K562 (cell line): ENCODE results near the gene SREBF1. TPM values are rescaled to one million over a fixed set of nuclear protein-coding genes. Genes with fewer than 3 reads are reported as not detected.

Source experiments
- ATAC-seq: fragments of 200-7000 bp; cut with Tn5 transposase; 3 replicates; pipeline ENCODE4 v1.9.1; 2020; ENCODE audit warnings: moderate library complexity
- BruUV-seq: library from RNA; stranded (reverse); fragments of 400-500 nt; replicated peaks from 2 replicates; lab custom pipeline; 2021; lab: Mats Ljungman, UMichigan
- CTCF ChIA-PET: fragments of 300-600 bp; formaldehyde crosslinking; extraction: SDS; loops from one replicate; lab custom pipeline; 2021; ENCODE audit warnings: low intra/inter-chr PET ratio; lab: Yijun Ruan, JAX
- POLR2A ChIA-PET: fragments of 300-600, 350-650 bp; sonication (Branson Sonifier 250); formaldehyde crosslinking; extraction: SDS; loops from one replicate; lab custom pipeline; 2021; ENCODE audit warnings: antibody characterized with exemption, inconsistent platforms; lab: Yijun Ruan, JAX
- DNase-seq, 4 experiments: peaks; one replicate each; pipeline versions ENCODE4 v3.0.0 to v3.0.0-alpha.2; 2011 to 2018; ENCODE audit warnings: low spot score in 3 of 4, mixed read lengths in 3 of 4; ENCODE audit errors: extremely low read depth in 1 of 4
- FAIRE-seq: peaks from 2 replicates; lab custom pipeline; 2011; peaks lifted over from hg19 to GRCh38; lab: Jason Lieb, UNC
- H2AFZ ChIP-seq: 2 replicates; pipeline ENCODE4 v1.6.0; 2011; ENCODE audit warnings: low read depth, low read length, control low read depth, inconsistent platforms
- H3K27ac ChIP-seq: fragments of 200-600 bp; 3 replicates; pipeline ENCODE4 v1.8.0; 2011; ENCODE audit warnings: low read depth, mild to moderate bottlenecking, control low read depth, inconsistent platforms, low read length, moderate library complexity, mixed read lengths; ENCODE audit errors: extremely low read depth
- H3K27me3 ChIP-seq, 2 experiments: fragments of 300-600 bp in 1 of 2; 2 replicates in 1 of 2; 3 replicates in 1 of 2; pipeline versions ENCODE4 v1.6.0 to v1.8.0; 2011; ENCODE audit warnings: inconsistent platforms in 2 of 2, low read length in 2 of 2, mild to moderate bottlenecking in 1 of 2, mixed read lengths in 1 of 2, moderate library complexity in 1 of 2; ENCODE audit not compliant: control insufficient read depth in 2 of 2, insufficient read depth in 2 of 2
- H3K36me3 ChIP-seq: fragments of 300-600 bp; 3 replicates; pipeline ENCODE4 v1.8.0; 2011; ENCODE audit warnings: mild to moderate bottlenecking, low read length, inconsistent platforms; ENCODE audit not compliant: control insufficient read depth, insufficient read depth
- H3K4me1 ChIP-seq, 2 experiments: fragments of 200-600 bp in 1 of 2; replicated peaks in 1 of 2; 2 replicates in 1 of 2; 3 replicates in 1 of 2; pipeline versions ENCODE4 v1.5.1 to v1.8.0; 2011; ENCODE audit warnings: inconsistent platforms in 2 of 2, low read length in 2 of 2, mild to moderate bottlenecking in 1 of 2, mixed read lengths in 1 of 2, moderate library complexity in 1 of 2; ENCODE audit not compliant: control insufficient read depth in 2 of 2, insufficient read depth in 2 of 2
- H3K4me2 ChIP-seq: 2 replicates; pipeline ENCODE4 v1.6.1; 2011; ENCODE audit warnings: low read length, control low read depth, inconsistent platforms, mixed read lengths; ENCODE audit not compliant: insufficient read depth
- H3K4me3 ChIP-seq: fragments of 200-600 bp; sonication (generic), shearing (Covaris generic); 2 replicates; pipeline ENCODE4 v1.5.1; 2016; ENCODE audit warnings: control low read depth, inconsistent platforms
- H3K79me2 ChIP-seq: fragments of 200-600 bp; 3 replicates; pipeline ENCODE4 v1.8.0; 2011; ENCODE audit warnings: low read length, inconsistent platforms; ENCODE audit not compliant: control insufficient read depth, insufficient read depth
- H3K9ac ChIP-seq, 2 experiments: 2 replicates each; pipeline versions ENCODE4 v1.6.0 to v1.6.1; 2011; ENCODE audit warnings: low read depth in 2 of 2, low read length in 2 of 2, control low read depth in 1 of 2, inconsistent platforms in 1 of 2, mild to moderate bottlenecking in 1 of 2, mixed read lengths in 1 of 2; ENCODE audit not compliant: insufficient read depth in 1 of 2
- H3K9me1 ChIP-seq: one replicate; pipeline ENCODE4 v1.6.0; 2011; ENCODE audit warnings: inconsistent platforms, mild to moderate bottlenecking, low read length, moderate library complexity; ENCODE audit not compliant: control insufficient read depth, insufficient read depth
- H3K9me3 ChIP-seq: replicated peaks from 2 replicates; pipeline ENCODE4 v1.5.1; 2011; ENCODE audit warnings: low read depth, low read length, inconsistent platforms; ENCODE audit not compliant: control insufficient read depth, insufficient read depth
- H4K20me1 ChIP-seq: replicated peaks from 2 replicates; pipeline ENCODE4 v1.6.1; 2011; ENCODE audit warnings: low read length, inconsistent platforms, mixed read lengths; ENCODE audit not compliant: control insufficient read depth, insufficient read depth
- HDAC3 ChIP-seq: fragments of 450-650 bp; IDR thresholded peaks from 2 replicates; pipeline ENCODE4 v1.6.1; 2018; ENCODE audit warnings: borderline replicate concordance, mild to moderate bottlenecking, moderate library complexity; ENCODE audit not compliant: partially characterized antibody
- NRF1 ChIP-seq, 2 experiments: fragments of 450-650 bp; IDR thresholded peaks in 1 of 2; conservative IDR thresholded peaks in 1 of 2; 2 replicates each; pipeline ENCODE4 v1.6.1; 2014; ENCODE audit warnings: mild to moderate bottlenecking in 2 of 2
- RUNX1 ChIP-seq: sonication (generic); IDR thresholded peaks from 2 replicates; pipeline ENCODE4 v1.6.1; 2016; ENCODE audit warnings: antibody characterized with exemption, low read depth
- SOX6 ChIP-seq: fragments of 450-650 bp; IDR thresholded peaks from 2 replicates; pipeline ENCODE4 v1.6.1; 2014; ENCODE audit warnings: mild to moderate bottlenecking
- SRSF1 ChIP-seq: fragments of 200-400 bp; formaldehyde crosslinking; IDR thresholded peaks from 2 replicates; pipeline ENCODE4 v1.6.1; 2017; ENCODE audit warnings: mild to moderate bottlenecking, low read depth, low read length, moderate library complexity
- TBP ChIP-seq: optimal IDR thresholded peaks from 2 replicates; pipeline ENCODE3; 2011; ENCODE audit warnings: low read depth, low read length, improper control_type of control experiment
- THRB ChIP-seq: fragments of 450-650 bp; formaldehyde crosslinking; conservative IDR thresholded peaks from 2 replicates; pipeline ENCODE4 v1.4.0; 2022; ENCODE audit warnings: mild to moderate bottlenecking, missing genetic modification characterization
- TRIM24 ChIP-seq, 2 experiments: fragments of 450-650 bp; IDR thresholded peaks; 2 replicates each; pipeline ENCODE4 v1.6.1; 2016
- ZSCAN32 ChIP-seq: fragments of 450-650 bp; formaldehyde crosslinking; IDR thresholded peaks from 2 replicates; pipeline ENCODE4 v1.4.0; 2020; ENCODE audit warnings: mild to moderate bottlenecking, moderate library complexity
- WGBS: fragments of 100-300 bp; shearing (Covaris generic); methylation state at CpG from one replicate; pipeline ENCODE4 v1.1.6; 2016; ENCODE audit warnings: low coverage, mixed read lengths; ENCODE audit not compliant: insufficient coverage; ENCODE audit errors: missing lambda C conversion rate; 5-methylcytosine and 5-hydroxymethylcytosine counted together
- in situ Hi-C: fragments of 300-500 bp; cut with MboI; formaldehyde crosslinking; loops from 4 replicates; pipeline ENCODE4 v1.15.0; 2018; ENCODE audit warnings: inconsistent platforms, mixed read lengths
- intact Hi-C: fragments of 100-400 bp; cut with micrococcal nuclease; formaldehyde crosslinking; loops from 2 replicates; pipeline ENCODE4 v1.14.2; 2022
- polyA plus RNA-seq, 8 experiments: library from polyadenylated mRNA; depleted of rRNA in 4 of 8; stranded (reverse) in 5 of 8; unstranded in 3 of 8; fragments of >200 nt; fragmentation: Nextera tagmentation in 2 of 8; fragmentation: Illumina TruSeq in 1 of 8; extraction: Ambion mirVana in 2 of 8; extraction: Trizol in 1 of 8; gene quantifications; 2 replicates each; pipeline versions ENCODE4 v1.2.1 to v1.2.3, GENCODE V29; 2011 to 2014; ENCODE audit warnings: inconsistent platforms in 1 of 8, missing spikeins in 1 of 8
- total RNA-seq, 7 experiments: library from RNA; depleted of rRNA in 6 of 7; stranded (reverse); fragments of >200 nt in 6 of 7; fragmentation: Illumina TruSeq in 2 of 7; extraction: Trizol in 2 of 7; gene quantifications; 2 replicates each; pipeline versions ENCODE4 v1.2.1 to v1.2.3, GENCODE V29; 2011 to 2021; ENCODE audit warnings: low replicate concordance in 1 of 7

The SREBF1 gene
- total and polyA plus RNA-seq, 9 of the 15 experiments (the other 6 are each of a cell fraction or from before 2014, with no cell fraction given): 1.6 to 169 (median 69.4) TPM

GRCh38 chr17:17767887-17768418 is 68.8 kb downstream of the SREBF1 start:
- DNase-seq: no peak
- Histone ChIP-seq H2AFZ (no peak overlapping the region), H3K4me3 (no peak overlapping the region), H3K4me1 (peaks cover 0 to 30% of the 10 kb centered on the region in 2 experiments; a peak in 2 of 5 replicates), H3K4me2 (no peak overlapping the region), H3K27me3 (no peaks in the 10 kb centered on the region), H3K36me3 (peaks cover 2% of the 10 kb centered on the region; the same call in 1 of the 3 replicates), H3K9me3 (no peaks in the 10 kb centered on the region), H4K20me1 (no peaks in the 10 kb centered on the region), H3K27ac (no peak overlapping the region), H3K9me1 (no peaks in the 10 kb centered on the region), H3K79me2 (no peaks in the 10 kb centered on the region), H3K9ac (no peak overlapping the region)
- WGBS: 65% methylated on average over 6 of the region's 6 CpGs
- CTCF ChIA-PET: no interaction called here
- no peak for TF ChIP-seq TRIM24 (IDR thresholded peaks at IDR 0.05)
- POLR2A ChIA-PET: no interaction called here
- intact Hi-C loops (no loop called here), in situ Hi-C loops (no loop called here)
- no TSS peak for BruUV-seq
- ATAC-seq: no peak
- no peak for FAIRE-seq

- no peak for DNase-seq
- no TSS peak for BruUV-seq
- WGBS: 51% methylated on average over 2 of the region's 7 CpGs
- Histone ChIP-seq H3K4me1 (peaks cover 0 to 30% of the 10 kb centered on the region in 2 experiments; a peak in 2 of 5 replicates), H4K20me1 (no peaks in the 10 kb centered on the region), H3K36me3 (peaks cover 2% of the 10 kb centered on the region; the same call in 1 of the 3 replicates)
- TF ChIP-seq HDAC3 (no peak), TBP (no peak), ZSCAN32 (CRISPR knock-in tag) (no peak), SRSF1 (no peak), NRF1 (conservative IDR thresholded peaks at IDR 0.05 in 1 of 2, IDR thresholded peaks at IDR 0.05 in 1 of 2) (no peak), SOX6 (no peak), RUNX1 (no peak), THRB (CRISPR knock-in tag) (no peak)
- TF ChIP-seq, all 486 proteins: peak for 0
- Histone ChIP-seq H3K9me3 (no peaks in the 10 kb centered on the region), H3K4me2 (no peak overlapping the region), H3K27me3 (no peaks in the 10 kb centered on the region), H3K4me3 (no peak overlapping the region), H3K27ac (no peak overlapping the region), H2AFZ (no peak overlapping the region), H3K9ac (no peak overlapping the region), H3K79me2 (no peaks in the 10 kb centered on the region), H3K9me1 (no peaks in the 10 kb centered on the region)
- in situ Hi-C loops (no loop called here), intact Hi-C loops (no loop called here)
- ATAC-seq (no peak), FAIRE-seq (no peak)
- ChIA-PET CTCF (no interaction called here), POLR2A (no interaction called here)
These were observed 69.5 kb downstream of the SREBF1 start for GRCh38 chr17:17767154-17767869.
